HG03521 (cell line): ENCODE measurements around the gene GABRR1.
"Not testable (repeated sequence)": the region's sequence is repeated elsewhere in the genome, so short reads cannot be mapped to it uniquely, and the experiment has no call there.

Experiments
- ATAC-seq: cut with Tn5 transposase; IDR thresholded peaks from one replicate; pipeline ENCODE4 v1.9.1; 2021; ENCODE audit warnings: mild to moderate bottlenecking, moderate library complexity; ENCODE audit not compliant: unreplicated experiment

Gene GABRR1

DNA sequence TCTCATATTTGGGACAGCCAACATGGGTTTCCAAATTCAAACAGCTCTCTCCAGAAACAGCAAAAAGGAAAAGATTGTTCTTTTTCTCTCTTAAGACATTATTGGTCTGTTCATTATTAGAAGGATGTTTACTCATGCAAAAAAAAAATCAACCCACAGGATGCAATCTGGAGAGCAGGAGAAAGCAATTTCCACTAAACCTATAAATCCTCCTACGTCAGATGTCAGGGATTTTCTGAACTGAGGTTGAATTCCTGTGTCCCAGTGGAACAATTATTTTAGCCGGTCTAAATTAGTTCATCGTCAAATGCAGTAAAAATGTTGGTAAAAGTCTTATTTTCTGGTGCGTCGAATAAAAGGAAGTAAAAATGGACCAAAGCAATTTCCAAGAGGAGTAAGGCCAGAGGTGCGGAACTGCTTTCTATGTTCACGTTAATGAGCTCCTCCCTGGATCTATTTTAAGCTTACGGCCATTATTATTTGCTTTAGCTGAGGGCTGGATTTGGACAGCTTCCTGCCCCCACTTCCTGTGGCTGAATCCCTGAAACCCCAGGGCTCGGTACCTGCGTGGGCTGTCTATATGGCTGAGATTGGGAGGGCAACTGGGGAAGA lies at the start of gene GABRR1:
GABRR1 (minus strand) TSS at position 60 of the 612 bp plus-strand sequence; CDS start at position 24, 36 bp downstream.
- ATAC-seq, result no peak

DNA sequence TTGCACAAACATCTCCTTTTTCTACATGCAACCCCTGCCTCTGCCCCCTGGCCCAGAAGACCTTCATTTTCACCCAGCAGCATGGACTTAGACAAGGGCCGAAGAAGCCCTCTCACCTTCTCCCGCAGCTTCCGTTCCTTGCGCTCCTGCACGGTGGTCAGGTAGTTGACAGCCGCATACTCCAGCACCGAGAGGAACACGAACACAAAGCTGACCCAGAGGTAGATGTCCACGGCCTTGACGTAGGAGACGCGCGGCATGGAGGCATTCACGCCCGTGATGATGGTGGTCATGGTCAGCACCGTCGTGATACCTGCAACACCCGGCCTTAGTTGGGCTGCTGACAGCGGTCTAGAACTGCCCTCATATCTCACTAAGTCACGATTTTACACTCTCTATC lies 47.1 kb upstream of the GABRR1 start:
- no peak for ATAC-seq

DNA sequence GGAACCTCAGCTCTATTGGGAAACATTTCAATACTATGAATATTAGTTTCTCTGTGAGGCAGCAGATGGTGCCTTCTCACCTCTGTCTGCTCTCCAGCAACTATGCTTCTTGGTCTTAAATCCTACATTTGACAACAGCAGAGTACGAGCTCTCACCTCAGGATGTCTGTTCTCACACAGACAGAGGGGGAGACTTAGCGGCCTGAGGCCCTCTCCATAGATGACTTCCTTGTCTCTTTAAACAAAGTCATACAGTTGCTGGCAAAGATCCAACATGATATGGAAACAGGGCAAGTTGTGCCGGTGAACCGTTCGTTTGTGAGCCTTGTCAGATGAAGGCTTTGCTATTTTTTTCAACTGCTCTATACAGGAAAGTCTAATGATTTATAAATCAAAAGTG lies 43.7 kb upstream of the GABRR1 start:
- ATAC-seq, result no peak

DNA sequence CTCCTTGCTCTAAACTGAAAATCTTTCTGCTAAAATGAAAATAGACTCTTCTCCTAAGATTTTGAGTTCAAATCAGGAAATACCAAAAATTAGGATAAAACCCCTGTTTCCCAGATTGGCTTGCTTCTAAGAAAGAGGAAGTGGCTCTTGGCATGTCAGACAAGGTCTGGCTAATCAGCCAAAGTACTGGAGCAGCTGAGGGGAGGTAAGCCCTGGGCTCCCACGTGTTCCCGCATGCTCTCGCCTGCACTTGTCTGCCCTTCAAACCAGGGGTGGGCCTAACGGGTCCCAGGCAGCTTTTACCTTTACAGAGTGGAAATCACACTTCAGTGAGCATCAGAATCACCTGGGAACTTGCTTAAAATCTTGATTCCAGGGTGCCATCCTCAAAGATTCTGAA lies 43.2 kb upstream of the GABRR1 start:
- no peak for ATAC-seq

DNA sequence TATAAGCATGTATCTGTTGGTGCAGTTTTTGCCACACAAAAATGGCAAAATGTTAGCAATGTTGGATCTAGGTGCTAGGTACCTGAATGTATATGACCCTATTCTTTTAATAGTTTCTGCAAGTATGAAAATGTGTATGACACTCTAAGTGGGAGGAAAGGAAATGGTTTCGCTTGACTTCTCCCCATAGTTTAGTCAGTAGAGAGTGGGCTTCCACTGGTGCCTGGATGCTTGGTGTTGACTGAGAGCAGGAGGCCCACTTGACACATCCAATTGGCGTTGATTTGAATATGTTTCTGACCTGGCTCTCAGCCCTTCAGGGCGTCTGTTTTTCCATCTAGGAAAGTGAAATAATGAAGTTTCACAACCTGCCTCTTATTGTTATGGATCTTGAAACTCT lies 41.8 kb upstream of the GABRR1 start:
- no peak for ATAC-seq

DNA sequence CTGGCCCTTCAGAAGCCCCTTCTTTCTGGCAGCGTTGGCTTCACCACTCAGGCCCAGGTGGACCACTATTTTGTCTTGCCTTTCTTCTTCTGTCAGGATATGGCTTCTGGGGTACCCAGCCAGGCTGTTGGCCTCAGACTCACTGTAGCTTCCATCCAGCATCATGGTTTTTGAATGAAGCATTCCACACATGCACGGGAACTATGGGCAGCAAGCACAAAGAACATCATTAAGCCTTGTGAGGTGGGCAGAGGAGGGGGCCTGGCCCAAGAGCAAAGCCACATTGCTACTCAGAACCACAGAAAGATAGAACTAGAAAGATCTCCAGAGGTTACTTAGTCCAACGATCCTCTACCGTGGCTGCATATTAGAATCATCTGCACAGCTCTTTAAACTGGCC lies 40.6 kb upstream of the GABRR1 start:
- no peak for ATAC-seq

DNA sequence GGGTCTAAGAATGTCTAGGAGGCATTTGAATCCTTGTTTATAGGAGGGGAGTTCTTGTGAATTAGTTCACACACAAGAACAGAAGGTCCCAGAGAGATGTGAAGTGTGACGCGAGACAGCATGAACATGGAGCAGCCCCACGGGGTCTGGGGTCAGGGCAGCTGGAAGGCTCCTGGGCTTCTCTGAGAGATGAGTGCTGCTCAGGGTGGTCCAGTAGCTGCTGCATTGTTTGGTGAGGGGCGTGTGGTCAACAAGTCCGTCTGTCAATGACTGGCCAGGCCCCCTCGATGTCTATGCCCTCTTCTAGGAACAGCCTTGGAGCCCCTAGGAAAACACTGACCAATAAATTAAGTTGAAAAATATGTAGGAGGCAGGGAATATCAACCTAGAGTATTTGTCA lies 40.2 kb upstream of the GABRR1 start:
- no peak for ATAC-seq

DNA sequence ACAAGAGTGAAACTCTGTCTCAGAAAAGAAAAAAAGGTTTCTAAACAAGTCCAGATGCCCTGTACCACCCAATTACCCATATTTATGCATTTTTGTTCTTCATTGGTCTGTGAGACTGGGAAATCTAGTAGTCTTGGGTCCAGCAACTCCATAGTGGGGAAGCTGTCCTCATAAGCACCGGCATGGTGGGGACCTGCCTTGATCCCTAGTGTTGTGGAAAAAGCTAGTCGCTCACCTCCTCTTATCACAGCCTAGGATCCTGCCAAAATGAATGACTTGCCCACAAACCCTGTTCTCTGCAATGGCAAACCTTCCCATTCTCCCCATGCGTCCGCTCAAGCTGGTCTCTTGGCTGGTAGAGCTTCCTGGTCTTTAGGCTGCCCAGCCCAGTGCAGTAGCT lies 38.3 kb upstream of the GABRR1 start:
- no peak for ATAC-seq

DNA sequence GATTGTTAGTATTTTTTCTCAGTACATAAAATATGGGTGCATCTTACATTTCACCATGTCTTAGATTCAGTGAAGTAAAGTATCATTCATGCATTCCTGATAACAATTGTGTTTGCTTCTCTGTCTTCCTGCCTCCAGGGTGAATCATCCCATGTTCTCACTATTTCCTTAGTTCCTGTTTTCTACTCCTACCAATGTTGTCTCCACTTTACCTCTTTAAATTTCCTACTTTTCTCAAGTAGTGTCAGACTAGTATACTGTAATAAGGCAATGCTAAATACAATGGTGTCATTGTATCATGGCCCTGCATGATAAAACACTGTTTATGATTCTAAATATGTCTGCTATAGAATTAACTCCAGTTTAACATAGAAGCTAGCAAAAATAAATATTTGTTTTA lies 37.4 kb upstream of the GABRR1 start:
- ATAC-seq, result no peak

DNA sequence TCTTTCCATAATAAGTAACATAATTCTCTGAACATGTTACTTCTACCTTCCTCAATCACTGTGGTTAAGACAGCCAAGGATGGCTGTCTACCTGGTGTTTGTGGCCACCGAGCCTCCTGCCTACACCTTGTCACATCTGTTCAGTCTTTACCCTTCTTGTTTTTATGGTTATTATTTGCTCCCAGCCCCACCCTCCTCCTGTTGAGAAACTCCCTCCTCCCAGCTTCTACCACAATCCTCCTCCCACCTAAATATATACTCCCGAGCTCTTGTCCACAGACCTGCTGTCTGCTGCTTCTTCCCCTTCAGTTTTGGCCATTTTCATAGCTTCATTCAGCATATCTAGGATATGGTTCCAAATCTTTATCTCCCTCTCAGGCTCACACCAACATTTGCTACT lies 35.7 kb upstream of the GABRR1 start:
- ATAC-seq, result no peak

DNA sequence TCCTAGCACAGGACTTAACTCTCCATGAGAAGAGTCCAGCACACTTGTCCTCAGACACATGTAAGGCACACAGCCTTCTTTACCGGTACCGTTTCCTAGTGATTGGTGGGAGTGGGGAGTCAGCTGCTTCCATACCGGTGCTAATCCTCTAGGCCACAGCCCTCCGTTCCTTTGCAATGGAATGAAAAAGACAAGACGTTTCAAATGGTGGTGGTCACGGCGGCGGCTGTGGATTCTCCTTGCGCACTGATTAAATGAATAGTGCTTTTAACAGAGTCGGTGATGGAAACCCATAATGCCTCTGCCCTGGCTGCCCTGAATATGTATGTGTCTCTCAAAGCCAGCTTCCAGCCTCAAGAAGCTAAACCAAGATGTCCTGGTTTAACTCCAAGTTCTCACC lies 34.8 kb upstream of the GABRR1 start:
- ATAC-seq, result no peak

DNA sequence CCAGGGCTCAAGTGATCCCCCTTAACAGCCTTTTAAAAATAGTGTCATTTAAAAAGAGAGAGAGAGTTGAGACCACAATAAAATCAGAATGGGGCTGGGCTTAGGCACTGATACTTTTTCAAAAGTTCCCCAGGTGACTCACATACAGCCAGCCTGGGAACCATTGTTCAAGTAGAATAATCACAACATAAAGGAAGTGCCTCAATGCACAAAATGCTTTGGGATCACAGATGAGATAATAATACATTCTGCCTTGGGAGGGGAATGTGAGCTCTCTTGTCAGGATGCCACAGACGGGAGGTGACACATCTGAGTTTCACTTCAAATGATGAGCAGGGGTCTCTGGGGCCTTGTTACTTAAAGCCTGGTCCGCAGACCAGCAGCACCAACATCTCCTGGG lies 34.0 kb upstream of the GABRR1 start:
- ATAC-seq, result no peak

DNA sequence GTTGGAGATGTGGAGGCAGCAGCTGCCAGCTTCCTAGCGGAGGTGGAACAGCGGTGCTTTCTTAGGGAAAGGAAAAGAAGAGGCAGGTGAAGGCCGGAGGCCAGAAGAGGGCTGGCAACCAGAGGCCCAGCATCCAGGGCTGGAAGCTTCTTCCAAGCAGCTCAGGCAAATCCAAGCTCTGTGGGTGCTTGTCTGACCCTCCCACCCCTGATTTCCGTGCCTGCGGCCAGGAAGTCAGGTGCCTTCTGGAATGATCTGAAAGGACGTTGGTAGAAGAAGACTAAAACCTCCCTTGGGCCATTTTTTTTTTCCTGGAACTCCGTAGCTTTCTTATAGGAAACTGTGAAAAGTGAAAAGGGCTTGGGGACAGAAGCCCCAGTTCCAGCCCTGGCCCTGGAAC lies 33.1 kb upstream of the GABRR1 start:
- no peak for ATAC-seq

DNA sequence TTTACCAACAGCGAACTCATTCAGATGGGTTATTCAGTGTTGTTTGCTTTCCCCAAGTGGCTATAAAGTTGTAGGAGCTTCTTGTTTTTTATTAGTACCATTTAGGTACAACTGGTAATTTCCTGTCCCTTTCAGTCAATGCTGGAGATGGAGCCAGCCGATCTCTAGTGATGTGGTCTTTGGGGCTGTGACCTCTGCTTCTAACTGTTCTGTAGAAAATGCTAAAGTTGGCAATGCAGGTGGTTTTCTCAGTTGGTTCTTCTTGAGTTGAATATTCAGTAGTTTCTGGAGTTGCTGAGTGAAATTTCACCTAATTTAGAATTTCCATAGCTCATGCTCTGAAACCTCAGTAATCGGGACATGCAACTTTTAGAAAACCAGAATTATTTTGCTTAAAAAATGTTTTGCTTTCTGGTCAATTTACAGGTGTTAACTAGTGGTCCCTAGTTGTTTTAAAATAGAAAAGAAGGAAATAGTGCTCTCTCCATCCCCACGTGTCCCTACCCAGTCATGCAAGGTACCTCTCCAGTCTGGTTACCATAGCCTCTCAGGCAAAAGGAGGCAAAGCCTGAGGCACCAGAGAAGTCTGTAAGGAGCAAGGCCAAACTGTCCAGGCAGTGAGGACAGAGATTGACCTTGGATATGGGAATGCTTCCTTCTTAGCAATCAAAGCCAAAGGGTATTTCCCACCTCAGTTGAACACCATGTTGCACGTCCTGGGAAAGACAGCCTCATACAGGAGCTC lies 27.3 kb upstream of the GABRR1 start:
- ATAC-seq, result no peak

DNA sequence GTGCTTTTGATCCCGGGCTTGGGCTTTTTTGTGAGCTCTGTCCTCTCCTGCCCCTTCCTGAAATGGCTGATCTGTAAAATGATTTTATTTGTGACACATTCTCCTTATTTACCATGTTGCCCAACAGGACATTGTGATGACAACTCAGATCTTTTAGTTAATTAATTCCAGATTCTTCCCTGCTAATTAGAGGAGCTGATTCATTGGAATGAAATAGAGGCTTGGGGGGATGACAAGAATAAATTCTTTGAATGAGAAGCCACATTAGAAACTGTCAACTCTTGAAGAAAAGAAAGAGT lies 26.1 kb upstream of the GABRR1 start:
- no peak for ATAC-seq

DNA sequence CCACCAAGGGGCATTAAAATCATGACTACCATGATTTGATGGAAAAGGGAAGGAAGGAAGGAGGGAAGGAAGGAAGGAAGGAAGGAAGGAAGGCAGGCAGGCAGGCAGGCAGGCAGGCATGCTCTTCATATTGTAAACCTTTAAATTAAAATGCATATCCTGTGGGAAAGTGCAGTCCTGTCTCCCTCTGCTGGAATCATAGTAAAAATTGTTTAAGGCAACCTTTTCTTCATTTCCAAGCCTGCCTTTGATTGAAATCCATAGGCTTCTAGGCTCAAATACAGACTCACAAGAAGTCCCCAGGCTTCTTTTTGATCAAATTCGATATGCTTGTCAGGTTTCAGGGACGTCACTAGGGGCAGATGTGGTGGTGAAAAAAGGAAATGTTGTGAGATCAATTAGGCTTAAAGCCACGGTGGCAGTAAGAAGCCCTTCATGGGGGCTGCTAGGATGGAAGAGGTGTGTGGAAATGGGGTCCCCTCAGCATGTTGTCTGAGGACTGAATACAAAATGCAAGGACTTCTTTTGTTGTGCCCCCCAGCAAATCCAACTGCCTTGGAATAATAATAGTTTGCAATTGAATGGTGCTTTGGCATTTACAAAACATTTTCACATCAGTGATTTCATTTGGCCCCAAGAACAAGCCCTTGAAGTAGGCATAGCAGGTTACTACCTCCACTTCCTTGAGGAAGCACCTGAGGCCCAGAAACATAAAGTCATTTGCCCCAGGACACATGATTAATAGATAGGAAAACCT lies 25.6 kb upstream of the GABRR1 start:
- no peak for ATAC-seq

DNA sequence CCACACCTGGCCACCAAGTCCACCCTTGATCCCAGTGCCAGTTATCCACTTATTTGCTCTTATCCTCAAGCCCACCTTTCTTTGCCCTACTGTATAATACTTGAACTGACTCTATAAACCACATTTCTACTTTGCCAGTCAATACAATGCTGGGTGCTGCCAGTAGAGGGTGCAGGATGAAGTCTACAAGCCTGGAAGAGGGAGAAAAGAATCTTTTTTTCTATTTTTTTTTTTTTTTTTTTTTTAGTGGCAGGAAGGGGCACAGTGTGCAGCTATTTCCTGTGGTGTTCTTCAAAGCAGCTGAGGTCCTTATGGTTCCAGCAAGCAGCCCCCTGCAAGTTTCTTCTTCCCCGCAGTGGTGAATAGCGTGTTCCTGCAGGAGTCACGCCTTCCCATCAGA lies 22.2 kb upstream of the GABRR1 start:
- ATAC-seq, result no peak

DNA sequence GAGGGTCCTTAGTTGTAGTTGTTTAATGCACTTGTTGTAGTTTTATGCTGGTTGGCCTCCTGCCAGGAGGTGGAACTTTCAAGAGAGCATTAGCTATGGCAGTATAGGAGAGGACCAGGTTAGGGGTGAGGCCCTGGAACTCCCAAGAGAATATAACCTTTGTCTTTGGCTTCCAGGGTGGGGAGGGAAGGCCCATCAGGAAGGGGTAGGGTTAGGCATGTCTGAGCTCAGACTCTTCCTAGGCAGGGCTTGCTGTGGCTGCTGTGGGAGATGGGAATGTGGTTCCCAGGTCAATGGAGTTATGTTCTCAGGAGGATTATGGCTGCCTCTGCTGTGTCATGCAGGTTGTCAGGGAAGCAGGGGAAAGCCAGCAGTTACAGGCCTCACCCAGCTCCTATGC lies 20.0 kb upstream of the GABRR1 start:
- no peak for ATAC-seq

DNA sequence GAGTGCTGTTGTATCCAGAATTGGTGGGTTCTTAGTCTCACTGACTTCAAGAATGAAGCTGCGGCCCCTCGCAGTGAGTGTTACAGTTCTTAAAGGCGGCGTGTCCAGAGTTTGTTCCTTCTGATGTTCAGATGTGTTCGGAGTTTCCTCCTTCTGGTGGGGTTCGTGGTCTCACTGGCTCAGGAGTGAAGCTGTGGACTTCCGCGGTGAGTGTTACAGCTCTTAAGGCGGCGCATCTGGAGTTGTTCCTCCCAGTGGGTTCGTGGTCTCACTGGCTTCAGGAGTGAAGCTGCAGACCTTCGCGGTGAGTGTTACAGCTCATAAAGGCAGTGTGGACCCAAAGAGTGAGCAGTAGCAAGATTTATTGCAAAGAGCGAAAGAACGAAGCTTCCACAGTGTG lies 16.4 kb upstream of the GABRR1 start:
- not testable (repeated sequence) for ATAC-seq

DNA sequence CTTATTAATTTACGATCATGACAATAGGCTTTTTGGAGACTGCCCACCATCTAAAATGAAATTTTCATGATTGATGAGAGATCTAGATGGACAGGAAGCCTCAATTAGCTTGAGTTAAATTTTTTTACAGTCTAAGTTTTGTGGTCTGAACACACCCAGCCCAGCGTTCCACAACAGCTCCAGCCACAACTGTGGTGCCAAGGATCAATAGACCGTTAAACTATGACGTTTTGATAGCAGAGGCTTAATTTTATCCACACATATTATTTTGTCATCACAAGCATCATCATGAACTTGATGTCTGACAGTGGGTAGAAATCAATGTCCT lies 5.5 kb upstream of the GABRR1 start:
- ATAC-seq, result no peak

DNA sequence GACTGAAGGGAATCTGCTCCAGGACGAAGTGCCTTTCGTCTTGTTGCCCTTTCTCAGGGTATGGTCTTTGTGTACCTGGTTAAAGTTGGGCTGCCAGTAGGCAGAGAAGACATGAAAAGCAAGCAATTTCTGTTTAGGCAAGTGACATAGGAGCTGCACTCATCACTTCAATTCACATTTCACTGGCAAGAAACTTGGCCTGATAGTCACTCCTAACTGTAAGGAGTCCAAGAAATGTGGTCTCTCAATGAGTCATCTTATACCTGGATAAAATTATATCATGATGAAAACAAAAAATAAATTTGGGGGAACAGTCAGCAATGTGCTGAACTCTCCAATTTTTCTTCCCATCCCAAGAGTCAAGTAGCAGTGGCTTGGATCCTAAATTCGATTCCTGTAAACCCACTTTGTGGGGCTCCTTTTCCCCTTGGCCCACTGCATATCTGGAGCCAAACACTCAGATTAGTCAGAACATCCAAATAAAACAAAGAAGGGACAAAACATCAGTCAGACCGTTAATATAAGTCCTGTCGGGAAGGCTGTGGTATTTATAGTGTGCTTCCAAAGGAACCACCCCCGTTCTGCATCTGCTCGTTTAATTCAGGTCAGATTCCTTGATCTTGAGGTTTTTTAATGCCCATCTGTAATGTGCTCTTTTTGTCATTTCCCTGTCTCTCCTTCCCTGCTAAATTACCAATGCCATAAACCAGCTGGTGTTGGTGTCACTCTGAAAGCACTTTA lies 5.0 kb upstream of the GABRR1 start:
- no peak for ATAC-seq

DNA sequence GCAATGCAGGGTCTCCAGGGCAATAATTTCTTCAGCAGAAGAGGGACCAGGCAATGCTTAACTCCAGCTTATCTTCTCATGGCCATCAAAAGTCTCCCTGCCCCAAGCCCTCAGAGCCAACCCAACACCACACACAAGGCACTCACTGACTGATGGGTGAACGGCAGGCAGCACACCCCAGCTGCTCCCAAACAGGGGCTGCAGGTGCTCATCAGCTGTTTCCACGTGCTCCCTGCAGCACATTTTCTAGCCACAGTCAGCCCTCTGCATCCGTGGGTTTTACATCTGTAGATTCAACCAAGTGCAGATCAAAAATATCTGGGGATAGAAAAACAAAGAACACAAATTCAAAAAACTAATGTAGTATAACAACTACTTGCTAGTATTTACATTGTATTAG lies 4.0 kb upstream of the GABRR1 start:
- ATAC-seq, result no peak
